Body of pancreas (tissue), 4 donors: ENCODE measurements around the gene MADCAM1. TPM values are rescaled to one million over a fixed set of nuclear protein-coding genes. Genes with fewer than 3 reads are reported as not detected.
A peak's percentile ranks its signal among the peaks of the same experiment; 100 is the strongest.
"Not testable (repeated sequence)": the region's sequence is repeated elsewhere in the genome, so short reads cannot be mapped to it uniquely, and the experiment has no call there.

Source experiments
- ATAC-seq: fragments of 150-250 bp; one replicate; pipeline ENCODE4 v1.9.1; 2016
- DNase-seq, 4 donors: peaks; one replicate each; pipeline ENCODE4 v3.0.0-alpha.2; 2019
- H3K27ac ChIP-seq, 4 donors: fragments of 200-600 bp; sonication (generic); 1 replicate in 3 of 4; 2 replicates in 1 of 4; pipeline versions ENCODE4 v1.5.1 to v1.6.1; 2016 to 2019; ENCODE audit warnings: mild to moderate bottlenecking in 1 of 4, mixed read lengths in 1 of 4, moderate library complexity in 1 of 4
- H3K27me3 ChIP-seq, 2 donors: fragments of 200-600 bp; sonication (generic); one replicate each; pipeline ENCODE4 v1.6.0; 2016; ENCODE audit warnings: mild to moderate bottlenecking in 1 of 2
- H3K36me3 ChIP-seq, 2 donors: fragments of 200-600 bp; sonication (generic); replicated peaks in 1 of 2; 2 replicates each; pipeline ENCODE4 v1.5.1; 2016; ENCODE audit warnings: low read depth in 2 of 2; ENCODE audit not compliant: insufficient read depth in 1 of 2
- H3K4me1 ChIP-seq: fragments of 200-600 bp; sonication (generic); one replicate; pipeline ENCODE4 v1.6.0; 2016
- H3K4me3 ChIP-seq, 2 donors: fragments of 200-600 bp; sonication (generic); 1 replicate in 1 of 2; 2 replicates in 1 of 2; pipeline ENCODE4 v1.5.1; 2016 to 2019
- H3K9me3 ChIP-seq, 3 donors: fragments of 200-600 bp; sonication (generic); 1 replicate in 2 of 3; 2 replicates in 1 of 3; pipeline ENCODE4 v1.5.1; 2016
- POLR2A ChIP-seq, 3 donors: fragments of 450-650 bp; IDR thresholded peaks; one replicate each; pipeline ENCODE4 v1.6.1; 2016; ENCODE audit warnings: antibody characterized with exemption in 3 of 3, mild to moderate bottlenecking in 2 of 3
- WGBS, 2 donors: methylation state at CpG; one replicate each; pipeline ENCODE4 v1.1.5; 2017; 5-methylcytosine and 5-hydroxymethylcytosine counted together
- intact Hi-C: fragments of 100-400 bp; cut with DNase I; formaldehyde crosslinking; loops from one replicate; pipeline ENCODE4 v1.15.1; 2023
- total RNA-seq, 2 donors: library from RNA; depleted of rRNA; stranded (reverse); fragments of >200 nt; gene quantifications; one replicate each; pipeline ENCODE4 v1.1.0, GENCODE V29; 2016
- TF ChIP-seq, protein P1 (sequence below), 7 experiments: fragments of 450-650 bp in 4 of 7; fragments of 200-600 bp in 3 of 7; sonication (generic) in 3 of 7; IDR thresholded peaks; one replicate each; pipeline ENCODE4 v1.5.1; 2016 to 2019; ENCODE audit warnings: antibody characterized with exemption in 7 of 7

The MADCAM1 gene
- total RNA-seq, 2 donors from 2014 or later, result 3.6 TPM; not detected in 1

DNA sequence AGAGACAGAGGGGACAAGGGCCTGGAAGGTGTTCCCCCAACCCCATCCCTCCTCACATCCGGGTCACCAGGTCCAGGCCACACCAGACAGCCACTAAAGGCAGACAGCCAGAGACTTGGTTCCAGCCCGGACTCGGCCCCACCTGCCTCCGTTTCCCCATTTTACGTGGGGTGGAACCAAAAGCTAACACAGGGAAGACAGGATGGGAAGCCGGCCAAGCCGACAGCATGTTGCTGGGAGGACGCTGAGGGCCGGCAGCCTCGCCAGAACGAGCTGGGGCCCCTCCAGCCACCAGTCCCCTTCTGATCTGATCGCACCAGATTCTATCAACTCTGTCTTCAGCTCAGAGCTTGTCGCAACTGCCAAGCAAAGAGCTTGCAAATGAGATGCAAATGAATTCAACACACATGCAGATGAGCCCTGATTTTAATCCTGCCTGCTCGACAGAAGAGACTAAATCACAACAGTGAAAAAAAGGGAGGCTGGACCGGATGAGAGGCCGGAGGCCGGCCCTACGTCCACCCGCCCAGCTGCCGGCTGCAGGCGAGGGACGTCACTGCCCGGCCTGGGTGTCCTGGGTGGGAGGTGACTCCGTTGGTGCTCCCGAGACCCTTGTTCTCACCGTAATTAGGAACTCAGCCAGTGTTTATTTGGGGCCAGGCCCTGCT is 17.9 kb upstream of the MADCAM1 start:
- TF ChIP-seq POLR2A (IDR thresholded peaks at IDR 0.05), result no peak
- TF ChIP-seq, protein P1, sequence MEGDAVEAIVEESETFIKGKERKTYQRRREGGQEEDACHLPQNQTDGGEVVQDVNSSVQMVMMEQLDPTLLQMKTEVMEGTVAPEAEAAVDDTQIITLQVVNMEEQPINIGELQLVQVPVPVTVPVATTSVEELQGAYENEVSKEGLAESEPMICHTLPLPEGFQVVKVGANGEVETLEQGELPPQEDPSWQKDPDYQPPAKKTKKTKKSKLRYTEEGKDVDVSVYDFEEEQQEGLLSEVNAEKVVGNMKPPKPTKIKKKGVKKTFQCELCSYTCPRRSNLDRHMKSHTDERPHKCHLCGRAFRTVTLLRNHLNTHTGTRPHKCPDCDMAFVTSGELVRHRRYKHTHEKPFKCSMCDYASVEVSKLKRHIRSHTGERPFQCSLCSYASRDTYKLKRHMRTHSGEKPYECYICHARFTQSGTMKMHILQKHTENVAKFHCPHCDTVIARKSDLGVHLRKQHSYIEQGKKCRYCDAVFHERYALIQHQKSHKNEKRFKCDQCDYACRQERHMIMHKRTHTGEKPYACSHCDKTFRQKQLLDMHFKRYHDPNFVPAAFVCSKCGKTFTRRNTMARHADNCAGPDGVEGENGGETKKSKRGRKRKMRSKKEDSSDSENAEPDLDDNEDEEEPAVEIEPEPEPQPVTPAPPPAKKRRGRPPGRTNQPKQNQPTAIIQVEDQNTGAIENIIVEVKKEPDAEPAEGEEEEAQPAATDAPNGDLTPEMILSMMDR (IDR thresholded peaks at IDR 0.05), result no peak

DNA sequence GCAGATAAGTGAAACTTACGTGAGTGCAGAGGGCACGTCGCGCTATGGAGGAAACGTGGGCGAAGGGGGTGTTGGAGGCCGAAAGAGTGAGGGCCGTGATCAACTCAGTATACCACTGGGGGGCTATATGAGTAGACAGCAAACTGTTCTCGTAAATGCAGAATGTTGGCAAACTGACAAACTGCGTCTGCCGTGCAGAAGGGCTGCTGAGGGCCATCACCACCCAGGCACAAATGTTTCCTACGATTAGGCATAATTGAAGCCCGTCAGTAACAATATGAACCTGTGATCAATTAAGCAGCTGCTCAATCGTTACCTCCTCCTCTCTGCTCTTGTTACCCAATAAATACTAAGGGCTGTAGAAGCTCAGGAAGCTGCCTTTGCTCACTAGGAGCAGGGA is 17.3 kb upstream of the MADCAM1 start:
- DNase-seq (no peak), ATAC-seq (no peak)
- Histone ChIP-seq H3K4me3 (no peak overlapping the region), H3K27ac (no peak overlapping the region), H3K4me1 (peaks cover 5% of the 10 kb centered on the region), H3K27me3 (no peaks in the 10 kb centered on the region), H3K9me3 (no peaks in the 10 kb centered on the region), H3K36me3 (no peaks in the 10 kb centered on the region)
- intact Hi-C loops, result no loop called here
- WGBS, 2 donors, result 69 to 70% methylated on average over 14 of the region's 14 CpGs
- TF ChIP-seq, protein P1 (IDR thresholded peaks at IDR 0.05), result no peak
- no peak for TF ChIP-seq POLR2A (IDR thresholded peaks at IDR 0.05)

More for the DNA sequence above, 17.9 kb upstream of the MADCAM1 start:
- H3K36me3 ChIP-seq, result no peaks in the 10 kb centered on the region
- no peaks in the 10 kb centered on the region for H3K27me3 ChIP-seq
- intact Hi-C loops, result no loop called here
- no peak overlapping the region for H3K27ac ChIP-seq
- DNase-seq (no peak), ATAC-seq (no peak)
- no peaks in the 10 kb centered on the region for H3K9me3 ChIP-seq
- no peak overlapping the region for H3K4me3 ChIP-seq
- WGBS, 2 donors, result 71% methylated on average over 26 of the region's 26 CpGs
- peaks cover 5% of the 10 kb centered on the region for H3K4me1 ChIP-seq

DNA sequence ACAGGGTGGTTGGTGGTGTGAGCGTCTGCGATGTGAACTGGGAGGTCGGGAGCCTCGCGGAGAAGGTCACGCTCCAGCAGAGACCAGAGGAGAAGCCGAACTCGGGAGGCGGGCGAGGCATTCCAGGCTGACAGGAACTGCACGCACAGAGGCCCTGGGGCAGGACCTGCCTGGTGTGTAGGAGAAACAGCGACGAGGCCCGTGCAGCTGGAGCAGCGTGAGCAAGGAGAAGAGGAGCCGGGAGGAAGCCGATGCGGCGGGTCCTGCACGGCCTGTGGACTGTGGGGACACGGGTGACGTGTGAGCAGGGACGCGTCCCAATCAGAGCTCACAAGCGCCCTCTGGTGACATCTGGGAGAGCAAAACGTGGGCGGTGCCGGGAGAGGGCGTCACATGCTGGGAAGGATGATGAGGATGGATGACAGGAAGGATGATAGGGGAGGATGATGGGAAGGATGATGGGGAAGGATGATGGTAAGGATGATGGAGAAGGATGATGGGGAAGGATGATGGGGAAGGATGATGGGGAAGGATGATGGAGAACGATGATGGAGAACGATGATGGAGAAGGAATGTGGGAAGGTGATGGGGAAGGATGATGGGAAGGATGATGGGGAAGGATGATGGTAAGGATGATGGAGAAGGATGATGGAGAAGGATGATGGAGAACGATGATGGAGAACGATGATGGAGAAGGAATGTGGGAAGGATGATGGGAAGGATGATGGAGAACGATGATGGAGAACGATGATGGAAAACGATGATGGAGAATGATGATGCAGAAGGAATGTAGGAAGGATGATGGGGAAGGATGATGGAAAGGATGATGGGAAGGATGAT is 16.1 kb upstream of the MADCAM1 start:
- no peaks in the 10 kb centered on the region for H3K9me3 ChIP-seq
- ATAC-seq, result peak; percentile 91
- H3K4me1 ChIP-seq, result peaks cover 9% of the 10 kb centered on the region
- TF ChIP-seq, protein P1 (IDR thresholded peaks at IDR 0.05), result peak; percentile 54 to 94 (median 79)
- peak in 1 of 3 donors; percentile 8 for TF ChIP-seq POLR2A (IDR thresholded peaks at IDR 0.05)
- no peaks in the 10 kb centered on the region for H3K27me3 ChIP-seq
- DNase-seq, result peak; percentile 87
- 25 to 27% methylated on average over 27 to 29 of the region's 36 CpGs for WGBS, 2 donors
- peak overlapping the region in 1 of 4 donors; percentile 51 for H3K27ac ChIP-seq
- H3K36me3 ChIP-seq, result no peaks in the 10 kb centered on the region
- intact Hi-C loops, result no loop called here
- H3K4me3 ChIP-seq, result no peak overlapping the region

DNA sequence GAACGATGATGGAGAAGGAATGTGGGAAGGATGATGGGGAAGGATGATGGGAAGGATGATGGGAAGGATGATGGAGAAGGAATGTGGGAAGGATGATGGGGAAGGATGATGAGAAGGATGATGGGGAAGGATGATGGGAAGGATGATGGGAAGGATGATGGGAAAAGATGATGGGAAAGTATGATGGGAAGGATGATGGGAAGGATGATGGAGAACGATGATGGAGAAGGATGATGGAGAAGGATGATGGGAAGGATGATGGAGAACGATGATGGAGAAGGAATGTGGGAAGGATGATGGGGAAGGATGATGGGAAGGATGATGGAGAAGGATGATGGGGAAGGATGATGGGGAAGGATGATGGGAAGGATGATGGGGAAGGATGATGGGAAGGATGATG is 15.2 kb upstream of the MADCAM1 start:
- ATAC-seq, DNase-seq, H3K9me3 ChIP-seq, H3K36me3 ChIP-seq, H3K27me3 ChIP-seq, H3K4me3 ChIP-seq, intact Hi-C loops, H3K27ac ChIP-seq: not testable (repeated sequence)
- WGBS, 2 donors, result 69 to 89% methylated on average over 3 of the region's 3 CpGs
- peaks cover 17% of the 10 kb centered on the region for H3K4me1 ChIP-seq

DNA sequence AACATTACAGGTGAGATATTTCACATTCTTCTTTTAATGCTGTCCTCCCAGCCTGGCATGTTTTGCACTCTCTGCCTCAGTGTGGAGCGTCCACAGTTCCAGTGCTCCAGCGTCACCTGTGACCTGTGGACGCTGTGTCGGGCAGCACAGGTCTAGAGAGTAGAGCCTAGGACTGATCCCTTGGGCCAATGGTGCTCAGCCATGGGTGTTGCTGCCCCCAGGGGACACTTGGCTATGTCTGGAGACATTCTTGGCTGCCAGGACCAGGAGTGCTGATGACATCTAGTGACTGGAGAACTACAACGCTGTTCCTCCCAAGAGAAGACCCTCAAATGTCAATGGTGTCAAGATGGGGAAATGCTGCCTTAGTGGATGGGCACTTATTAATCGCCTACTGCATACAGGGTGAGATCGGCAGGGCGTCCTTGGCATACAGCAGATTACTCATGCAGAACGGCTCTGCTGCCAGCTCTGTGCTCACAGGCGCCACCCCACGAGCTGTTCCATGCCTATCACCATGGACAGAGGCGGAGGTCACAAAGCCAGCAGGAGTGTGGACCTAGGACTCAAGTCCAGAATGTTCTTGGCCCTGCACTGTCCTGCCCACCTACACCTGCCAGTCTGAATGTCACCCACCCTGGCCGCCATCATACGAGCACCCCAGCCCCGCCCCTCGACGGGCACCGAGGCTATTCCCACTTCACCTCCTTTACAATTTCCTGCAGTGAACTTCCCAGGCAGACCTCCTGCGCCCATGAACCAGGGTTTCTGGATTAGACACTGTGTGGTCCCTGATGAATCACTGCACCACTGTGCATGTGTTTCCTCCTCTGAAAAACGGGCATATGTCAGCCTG is 13.9 kb upstream of the MADCAM1 start:
- no peaks in the 10 kb centered on the region for H3K9me3 ChIP-seq
- WGBS, 2 donors, result 37 to 55% methylated on average over 12 to 20 of the region's 20 CpGs
- TF ChIP-seq, protein P1 (IDR thresholded peaks at IDR 0.05), result peak in 1 of 7 experiments; percentile 16
- TF ChIP-seq POLR2A (IDR thresholded peaks at IDR 0.05), result no peak
- no peak overlapping the region for H3K27ac ChIP-seq
- ATAC-seq (no peak), DNase-seq (peak in 1 of 4 donors; percentile 31)
- H3K36me3 ChIP-seq, result no peaks in the 10 kb centered on the region
- intact Hi-C loops, result no loop called here
- no peaks in the 10 kb centered on the region for H3K27me3 ChIP-seq
- no peak overlapping the region for H3K4me3 ChIP-seq
- peaks cover 27% of the 10 kb centered on the region for H3K4me1 ChIP-seq
